Neuronal stem cell (in vitro differentiated cells): ENCODE data around the gene CD81.

ENCODE experiments used
- DNase-seq: peaks from one replicate; pipeline ENCODE4 v3.0.0-alpha.2; 2013; ENCODE audit warnings: low spot score
- H2AFZ ChIP-seq: one replicate; pipeline ENCODE4 v1.6.1; 2013; ENCODE audit warnings: mild to moderate bottlenecking, low read length, inconsistent platforms
- H2AK5ac ChIP-seq: 2 replicates; pipeline ENCODE4 v1.6.1; 2013; ENCODE audit warnings: low read depth, mild to moderate bottlenecking, inconsistent platforms, low read length, moderate library complexity, mixed read lengths
- H2BK120ac ChIP-seq: 2 replicates; pipeline ENCODE4 v1.6.1; 2013; ENCODE audit warnings: low read depth, mild to moderate bottlenecking, inconsistent platforms, low read length, moderate library complexity, mixed read lengths
- H2BK12ac ChIP-seq: one replicate; pipeline ENCODE4 v1.6.1; 2013; ENCODE audit warnings: low read length, inconsistent platforms
- H2BK15ac ChIP-seq: 2 replicates; pipeline ENCODE4 v1.6.1; 2013; ENCODE audit warnings: mild to moderate bottlenecking, low read length, inconsistent platforms, mixed read lengths
- H2BK5ac ChIP-seq: one replicate; pipeline ENCODE4 v1.6.1; 2013; ENCODE audit warnings: inconsistent platforms, mild to moderate bottlenecking, low read length, moderate library complexity
- H3K14ac ChIP-seq: one replicate; pipeline ENCODE4 v1.6.1; 2013; ENCODE audit warnings: low read length, inconsistent platforms
- H3K18ac ChIP-seq: 2 replicates; pipeline ENCODE4 v1.6.1; 2013; ENCODE audit warnings: low read length, inconsistent platforms
- H3K23ac ChIP-seq: 2 replicates; pipeline ENCODE4 v1.6.1; 2013; ENCODE audit warnings: low read depth, mild to moderate bottlenecking, mixed read lengths, low read length, inconsistent platforms; ENCODE audit not compliant: poor library complexity
- H3K27ac ChIP-seq: replicated peaks from 3 replicates; pipeline ENCODE4 v1.5.1; 2013; ENCODE audit warnings: low read length, inconsistent platforms
- H3K27me3 ChIP-seq, 3 experiments: 2 replicates each; pipeline ENCODE4 v1.6.1; 2013; ENCODE audit warnings: low read length in 3 of 3, mild to moderate bottlenecking in 2 of 3, inconsistent platforms in 1 of 3, low read depth in 1 of 3, mixed read lengths in 1 of 3, moderate library complexity in 1 of 3; ENCODE audit not compliant: control insufficient read depth in 3 of 3, insufficient read depth in 3 of 3
- H3K36me3 ChIP-seq, 2 donors: replicated peaks in 1 of 2; 2 replicates each; pipeline ENCODE4 v1.6.1; 2013; ENCODE audit warnings: low read length in 2 of 2; ENCODE audit not compliant: control insufficient read depth in 2 of 2, insufficient read depth in 2 of 2
- H3K4ac ChIP-seq: 2 replicates; pipeline ENCODE4 v1.6.1; 2013; ENCODE audit warnings: inconsistent platforms, mild to moderate bottlenecking, low read length, moderate library complexity
- H3K4me1 ChIP-seq, 2 donors: 1 replicate in 1 of 2; 2 replicates in 1 of 2; pipeline ENCODE4 v1.6.1; 2013; ENCODE audit warnings: low read length in 2 of 2, low read depth in 1 of 2; ENCODE audit not compliant: control insufficient read depth in 2 of 2, insufficient read depth in 1 of 2
- H3K4me2 ChIP-seq: one replicate; pipeline ENCODE4 v1.6.1; 2013; ENCODE audit warnings: mild to moderate bottlenecking, low read length, inconsistent platforms; ENCODE audit not compliant: insufficient read depth, poor library complexity, severe bottlenecking
- H3K4me3 ChIP-seq, 2 donors: 2 replicates each; pipeline ENCODE4 v1.5.1; 2013; ENCODE audit warnings: low read length in 2 of 2, mild to moderate bottlenecking in 2 of 2, inconsistent platforms in 1 of 2, moderate library complexity in 1 of 2
- H3K79me1 ChIP-seq: one replicate; pipeline ENCODE4 v1.6.1; 2013; ENCODE audit warnings: low read depth, mild to moderate bottlenecking, inconsistent platforms, low read length, moderate library complexity
- H3K9ac ChIP-seq: one replicate; pipeline ENCODE4 v1.6.1; 2013; ENCODE audit warnings: mild to moderate bottlenecking, low read depth, low read length, inconsistent platforms; ENCODE audit not compliant: poor library complexity
- H3K9me3 ChIP-seq, 2 donors: replicated peaks in 1 of 2; 2 replicates each; pipeline versions ENCODE3 to v1.6.1; 2013; ENCODE audit warnings: low read length in 2 of 2, mild to moderate bottlenecking in 2 of 2, inconsistent platforms in 1 of 2, low read depth in 1 of 2, mixed read lengths in 1 of 2, moderate library complexity in 1 of 2; ENCODE audit not compliant: control insufficient read depth in 2 of 2, insufficient read depth in 1 of 2
- H4K8ac ChIP-seq: one replicate; pipeline ENCODE4 v1.6.1; 2013; ENCODE audit warnings: low read depth, mild to moderate bottlenecking, inconsistent platforms, low read length, moderate library complexity
- H4K91ac ChIP-seq: one replicate; pipeline ENCODE4 v1.6.1; 2013; ENCODE audit warnings: low read length, low read depth, mild to moderate bottlenecking, inconsistent platforms; ENCODE audit not compliant: poor library complexity
- WGBS, 2 donors: extraction: QIAGEN DNeasy Blood & Tissue Kit; methylation state at CpG; one replicate each; pipeline ENCODE4 v1.1.7; 2013; ENCODE audit warnings: missing lambda C conversion rate in 2 of 2, mixed read lengths in 1 of 2; ENCODE audit not compliant: insufficient read length in 2 of 2, insufficient replicate concordance in 1 of 2; ENCODE audit errors: extremely low coverage in 2 of 2; 5-methylcytosine and 5-hydroxymethylcytosine counted together

Gene CD81

GRCh38 chr11:2374456-2375201 is 2.5 kb upstream of the CD81 start:
- no peak for DNase-seq
- H3K9me3 ChIP-seq: no peaks in the 10 kb centered on the region
- peak overlapping the region; percentile 2 for H3K23ac ChIP-seq
- no peak overlapping the region for H2AK5ac ChIP-seq
- no peak overlapping the region for H4K91ac ChIP-seq
- H2BK120ac ChIP-seq: no peak overlapping the region
- H3K14ac ChIP-seq: no peak overlapping the region
- WGBS, 2 donors: no CpG with 5 or more reads among the region's 15 CpGs
- H3K27ac ChIP-seq: no peak overlapping the region
- peaks cover 16% of the 10 kb centered on the region for H3K79me1 ChIP-seq
- peaks cover 7 to 10% of the 10 kb centered on the region in 2 donors for H3K4me1 ChIP-seq
- peaks cover 0 to 3% of the 10 kb centered on the region in 2 donors for H3K36me3 ChIP-seq
- H2BK15ac ChIP-seq: no peak overlapping the region
- no peak overlapping the region for H3K4me2 ChIP-seq
- H3K9ac ChIP-seq: no peak overlapping the region
- no peak overlapping the region for H3K18ac ChIP-seq
- no peaks in the 10 kb centered on the region for H3K27me3 ChIP-seq
- no peak overlapping the region for H2BK5ac ChIP-seq
- H2AFZ ChIP-seq: no peak overlapping the region
- no peak overlapping the region for H4K8ac ChIP-seq
- no peak overlapping the region for H3K4me3 ChIP-seq
- H3K4ac ChIP-seq: no peak overlapping the region
- H2BK12ac ChIP-seq: peak overlapping the region; percentile 5

- H3K4me1 ChIP-seq: peaks cover 7 to 14% of the 10 kb centered on the region in 2 donors
- no peak overlapping the region for H3K4me3 ChIP-seq
- no peak overlapping the region for H2BK15ac ChIP-seq
- no peak overlapping the region for H2AK5ac ChIP-seq
- peaks cover 23% of the 10 kb centered on the region for H3K79me1 ChIP-seq
- H2BK12ac ChIP-seq: no peak overlapping the region
- H4K91ac ChIP-seq: no peak overlapping the region
- no peak overlapping the region for H3K14ac ChIP-seq
- H4K8ac ChIP-seq: no peak overlapping the region
- no peak overlapping the region for H3K27ac ChIP-seq
- H3K36me3 ChIP-seq: peaks cover 6 to 10% of the 10 kb centered on the region in 2 donors
- DNase-seq: no peak
- no peak overlapping the region for H3K4ac ChIP-seq
- peak overlapping the region; percentile 0 for H3K9ac ChIP-seq
- no peak overlapping the region for H2AFZ ChIP-seq
- H3K4me2 ChIP-seq: no peak overlapping the region
- H3K18ac ChIP-seq: peak overlapping the region; percentile 46
- no CpG with 5 or more reads among the region's 6 CpGs for WGBS, 2 donors
- H3K23ac ChIP-seq: no peak overlapping the region
- no peaks in the 10 kb centered on the region for H3K27me3 ChIP-seq
- H3K9me3 ChIP-seq: no peaks in the 10 kb centered on the region
- H2BK120ac ChIP-seq: no peak overlapping the region
- H2BK5ac ChIP-seq: no peak overlapping the region
Measured at GRCh38 chr11:2375341-2375853, 1.7 kb upstream of the CD81 start.

DNA sequence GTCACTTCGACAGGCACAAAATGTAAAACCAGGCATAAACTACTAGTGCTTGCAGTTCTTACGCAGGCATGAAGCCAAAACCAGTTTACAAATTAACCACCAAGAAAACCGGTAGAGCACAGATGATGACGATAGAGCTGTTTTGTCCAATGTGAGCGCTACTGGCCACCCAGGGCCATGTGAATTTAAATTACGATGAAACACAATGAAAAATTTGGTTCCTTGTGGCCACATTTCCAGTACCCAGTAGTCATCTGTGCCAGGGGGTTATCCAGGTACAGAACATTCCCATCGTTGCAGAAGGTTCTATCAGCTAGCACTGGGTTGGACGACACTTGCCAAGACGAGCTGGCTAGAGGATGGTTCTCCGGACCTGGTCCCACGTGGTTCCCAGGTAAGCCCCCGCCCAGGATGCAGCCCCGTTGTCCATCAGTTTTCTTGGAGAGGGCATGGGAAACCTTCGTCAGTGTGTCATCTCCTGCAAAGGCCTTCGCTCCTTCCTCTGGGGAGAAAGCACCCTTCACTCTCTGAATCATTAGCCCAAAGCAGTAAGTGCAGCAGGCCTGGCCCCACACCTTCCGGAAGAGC is 1.1 kb upstream of the CD81 start:
- no peak overlapping the region for H3K4me2 ChIP-seq
- H3K23ac ChIP-seq: no peak overlapping the region
- H2AK5ac ChIP-seq: peak overlapping the region; percentile 77
- H3K27me3 ChIP-seq: no peaks in the 10 kb centered on the region
- no peaks in the 10 kb centered on the region for H3K9me3 ChIP-seq
- no peak overlapping the region for H3K9ac ChIP-seq
- no peak overlapping the region for H3K27ac ChIP-seq
- peaks cover 28% of the 10 kb centered on the region for H3K79me1 ChIP-seq
- H3K14ac ChIP-seq: no peak overlapping the region
- no peak overlapping the region for H3K4ac ChIP-seq
- H3K36me3 ChIP-seq: peaks cover 7 to 17% of the 10 kb centered on the region in 2 donors
- H4K8ac ChIP-seq: no peak overlapping the region
- no peak for DNase-seq
- H3K18ac ChIP-seq: no peak overlapping the region
- H3K4me1 ChIP-seq: peaks cover 7 to 14% of the 10 kb centered on the region in 2 donors
- H2BK120ac ChIP-seq: no peak overlapping the region
- no peak overlapping the region for H4K91ac ChIP-seq
- no CpG with 5 or more reads among the region's 16 CpGs for WGBS, 2 donors
- no peak overlapping the region for H2BK5ac ChIP-seq
- no peak overlapping the region for H3K4me3 ChIP-seq
- no peak overlapping the region for H2AFZ ChIP-seq
- no peak overlapping the region for H2BK15ac ChIP-seq
- H2BK12ac ChIP-seq: no peak overlapping the region
